EH (cell line): ENCODE measurements around the gene CDNF.
"Not testable (repeated sequence)": the region's sequence is repeated elsewhere in the genome, so short reads cannot be mapped to it uniquely, and the experiment has no call there.

ENCODE experiments used
- DNase-seq: peaks from one replicate; pipeline ENCODE4 v3.0.0-alpha.2; 2015; ENCODE audit warnings: low read depth

Gene CDNF

GRCh38 chr10:14837757-14838581 lies at the start of gene CDNF, which contains the start of the genes HSPA14 and MSANTD7:
Gene CDNF, minus strand, starts transcription at chr10:14838037. Its CDS starts 91 bp downstream, at chr10:14837946.
Gene HSPA14, plus strand, starts transcription at chr10:14838306. Its CDS starts 97 bp downstream, at chr10:14838403.
Gene MSANTD7, plus strand, starts transcription at chr10:14838306. Its CDS starts 3,979 bp downstream, at chr10:14842285.
- peak; percentile 99 for DNase-seq

- peak; percentile 26 for DNase-seq
Observed at GRCh38 chr10:14884082-14884481, 46.2 kb upstream of the CDNF start.

- DNase-seq, result no peak
Observed at GRCh38 chr10:14880229-14880628, 42.4 kb upstream of the CDNF start.

GRCh38 chr10:14879928-14880193 lies 42.0 kb upstream of the CDNF start:
- DNase-seq, result no peak

- DNase-seq, result peak; percentile 25
Observed at GRCh38 chr10:14879124-14879927, 41.5 kb upstream of the CDNF start.

- DNase-seq, result peak; percentile 95
Observed at GRCh38 chr10:14878266-14879123, 40.7 kb upstream of the CDNF start, which contains the start of gene SUV39H2. Gene SUV39H2, plus strand, starts transcription at chr10:14878866. Its CDS starts 23 bp downstream, at chr10:14878889.

GRCh38 chr10:14876764-14877163 lies 38.9 kb upstream of the CDNF start:
- DNase-seq, result no peak

- no peak for DNase-seq
Observed at GRCh38 chr10:14875941-14876340, 38.1 kb upstream of the CDNF start.

- DNase-seq, result peak; percentile 80
Observed at GRCh38 chr10:14873090-14873760, 35.4 kb upstream of the CDNF start.

GRCh38 chr10:14864871-14865270 lies 27.0 kb upstream of the CDNF start:
- not testable (repeated sequence) for DNase-seq

- DNase-seq, result not testable (repeated sequence)
Observed at GRCh38 chr10:14864466-14864865, 26.6 kb upstream of the CDNF start.

- no peak for DNase-seq
Observed at GRCh38 chr10:14860791-14861190, 23.0 kb upstream of the CDNF start.

- no peak for DNase-seq
Observed at GRCh38 chr10:14859775-14860174, 21.9 kb upstream of the CDNF start.

GRCh38 chr10:14859043-14859442 lies 21.2 kb upstream of the CDNF start:
- DNase-seq, result no peak

GRCh38 chr10:14858338-14858960 lies 20.6 kb upstream of the CDNF start:
- DNase-seq, result no peak

- DNase-seq, result no peak
Observed at GRCh38 chr10:14855453-14855852, 17.6 kb upstream of the CDNF start.

GRCh38 chr10:14852236-14852635 lies 14.4 kb upstream of the CDNF start:
- no peak for DNase-seq

- peak; percentile 22 for DNase-seq
Observed at GRCh38 chr10:14844948-14845347, 7.1 kb upstream of the CDNF start.

- no peak for DNase-seq
Observed at GRCh38 chr10:14843327-14843988, 5.6 kb upstream of the CDNF start.

GRCh38 chr10:14840178-14840577 lies 2.3 kb upstream of the CDNF start:
- no peak for DNase-seq
